IPS DF 4.7 (cell line): ENCODE measurements around the gene ST3GAL4.
"Not testable (repeated sequence)": the region's sequence is repeated elsewhere in the genome, so short reads cannot be mapped to it uniquely, and the experiment has no call there.

Source experiments
- DNase-seq: peaks from one replicate; pipeline ENCODE4 v3.0.0-alpha.2; 2013; ENCODE audit warnings: low spot score; ENCODE audit errors: extremely low read depth

Gene ST3GAL4

DNA sequence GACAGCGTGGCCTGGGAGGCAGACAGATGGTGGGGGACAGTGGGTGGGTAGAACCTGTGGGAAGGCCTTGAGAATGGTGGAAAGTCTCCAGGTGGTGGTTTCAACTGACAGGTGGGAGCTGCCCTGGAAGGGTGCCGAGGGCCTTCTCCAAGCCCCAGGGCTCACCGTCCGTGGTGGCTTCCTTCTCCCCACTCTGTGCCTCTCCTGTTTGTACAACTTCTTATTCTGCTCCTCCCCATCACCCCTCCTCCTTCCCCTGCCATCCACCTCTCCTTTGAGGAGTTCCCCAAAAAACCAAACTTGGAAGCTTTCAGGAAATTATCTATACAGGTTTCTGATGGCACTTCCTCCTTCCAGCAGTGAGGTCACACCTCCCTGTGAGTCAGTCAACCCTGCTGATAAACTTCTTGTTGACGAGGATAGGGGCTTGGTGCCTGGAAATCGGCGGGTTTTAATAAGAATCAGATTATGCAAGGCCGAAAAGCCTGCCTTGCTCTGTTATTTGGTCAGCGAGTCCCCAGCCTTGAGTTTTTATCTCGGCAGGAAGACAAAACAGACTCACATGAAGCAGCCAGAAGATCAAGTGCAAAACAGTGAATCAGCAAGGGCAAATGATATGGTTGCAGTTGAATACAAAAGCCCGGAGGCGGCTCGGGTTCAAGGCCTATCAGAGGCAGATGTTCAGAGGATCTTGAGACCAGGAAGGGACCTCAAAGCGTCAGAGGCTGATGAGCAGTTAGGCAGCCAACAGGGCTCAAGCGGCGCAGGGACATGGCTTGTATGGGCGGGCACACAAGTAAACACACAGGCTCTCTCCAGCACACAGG lies 9.5 kb upstream of the ST3GAL4 start:
- DNase-seq: no peak

DNA sequence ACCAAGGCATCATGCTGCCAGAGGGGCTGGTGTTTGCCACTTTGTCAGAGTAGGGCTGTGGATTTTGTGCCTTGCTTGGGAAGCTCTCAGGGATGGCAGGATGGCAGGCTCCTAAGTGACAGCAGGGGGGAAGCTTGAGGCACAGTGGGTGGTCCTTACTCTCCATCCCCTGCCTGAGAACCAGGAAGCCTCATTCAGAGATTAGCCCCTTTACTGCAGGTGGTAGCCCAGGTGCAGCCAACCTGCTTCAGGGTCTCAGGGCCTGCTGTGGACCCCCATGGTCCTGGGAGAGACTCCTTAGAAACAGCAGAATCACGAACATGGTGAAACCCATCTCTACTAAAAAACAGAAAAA lies 8.9 kb upstream of the ST3GAL4 start:
- DNase-seq: no peak

GRCh38 chr11:126346946-126347345 lies 8.5 kb upstream of the ST3GAL4 start:
- DNase-seq: not testable (repeated sequence)

DNA sequence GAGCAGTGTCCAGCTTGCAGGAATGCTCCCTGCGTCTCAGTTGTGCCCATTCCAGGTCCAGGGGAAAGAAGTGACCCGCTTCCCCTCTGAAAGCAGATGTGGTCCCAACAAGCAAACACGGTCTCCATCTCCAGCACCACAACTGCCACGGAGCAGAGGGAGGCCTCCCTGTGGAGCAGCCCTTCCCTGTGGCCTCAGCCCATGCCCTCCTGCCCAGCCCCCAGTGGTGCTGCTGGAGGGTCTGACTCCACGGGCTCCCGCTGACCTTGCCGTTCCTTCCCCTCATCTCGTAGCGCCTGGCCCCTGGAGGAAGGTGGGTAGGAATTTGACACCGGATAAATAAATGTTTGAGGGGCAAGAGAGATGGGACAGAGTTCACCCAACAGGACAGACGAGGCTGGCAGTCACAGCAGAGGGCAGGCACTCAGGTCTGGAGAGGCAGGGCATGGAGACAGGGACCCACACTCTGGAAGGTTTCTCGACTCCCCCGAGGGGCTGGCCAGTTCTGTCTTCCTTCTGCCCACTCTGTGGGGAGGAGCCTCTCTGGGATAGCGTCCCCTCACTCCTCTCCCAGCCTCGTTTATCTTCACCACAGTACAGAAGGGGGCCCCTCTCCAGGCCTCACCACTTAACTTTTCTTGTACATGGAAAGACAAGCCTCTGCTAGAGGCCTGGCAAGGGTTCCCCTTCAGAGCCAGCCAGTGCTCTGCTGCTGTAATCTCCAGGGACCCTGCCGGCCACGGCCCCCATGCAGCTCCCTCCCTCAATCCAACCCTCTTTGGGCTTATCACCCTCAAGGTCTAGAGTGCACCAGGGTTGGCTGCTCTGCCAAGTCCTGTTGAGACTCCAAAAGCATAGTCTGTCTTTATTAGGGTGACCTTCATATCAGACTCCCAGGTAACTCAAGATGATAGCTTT lies 7.5 kb upstream of the ST3GAL4 start:
- no peak for DNase-seq

- DNase-seq: no peak
Observed at GRCh38 chr11:126348806-126349582, 6.5 kb upstream of the ST3GAL4 start.

DNA sequence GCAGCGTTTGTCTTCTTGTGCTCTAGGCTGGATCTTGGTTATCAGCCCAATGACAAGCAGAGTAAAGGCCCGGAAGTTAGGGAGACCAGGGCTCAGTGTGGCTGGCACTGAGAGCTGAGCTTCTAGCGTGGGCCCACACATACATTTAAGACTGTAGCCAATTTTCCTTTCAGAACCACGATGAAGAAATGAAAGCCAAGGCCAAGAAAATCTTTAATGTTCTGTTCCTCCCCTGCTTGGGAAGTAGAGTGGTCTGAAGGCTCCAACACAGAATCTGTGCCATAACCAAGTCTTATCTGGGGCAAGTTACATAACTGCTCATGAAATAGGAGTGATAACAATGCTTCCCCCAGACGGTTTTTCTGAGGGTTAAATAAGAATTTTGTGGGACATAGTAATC lies 4.7 kb upstream of the ST3GAL4 start:
- no peak for DNase-seq

GRCh38 chr11:126352163-126352562 lies 3.3 kb upstream of the ST3GAL4 start:
- no peak for DNase-seq

- DNase-seq: no peak
Observed at GRCh38 chr11:126352934-126353801, 2.3 kb upstream of the ST3GAL4 start.

- DNase-seq: no peak
Observed at GRCh38 chr11:126354631-126355323, 709 bp upstream of the ST3GAL4 start.

GRCh38 chr11:126355926-126356897 lies 726 bp downstream of the ST3GAL4 start:
- no peak for DNase-seq

DNA sequence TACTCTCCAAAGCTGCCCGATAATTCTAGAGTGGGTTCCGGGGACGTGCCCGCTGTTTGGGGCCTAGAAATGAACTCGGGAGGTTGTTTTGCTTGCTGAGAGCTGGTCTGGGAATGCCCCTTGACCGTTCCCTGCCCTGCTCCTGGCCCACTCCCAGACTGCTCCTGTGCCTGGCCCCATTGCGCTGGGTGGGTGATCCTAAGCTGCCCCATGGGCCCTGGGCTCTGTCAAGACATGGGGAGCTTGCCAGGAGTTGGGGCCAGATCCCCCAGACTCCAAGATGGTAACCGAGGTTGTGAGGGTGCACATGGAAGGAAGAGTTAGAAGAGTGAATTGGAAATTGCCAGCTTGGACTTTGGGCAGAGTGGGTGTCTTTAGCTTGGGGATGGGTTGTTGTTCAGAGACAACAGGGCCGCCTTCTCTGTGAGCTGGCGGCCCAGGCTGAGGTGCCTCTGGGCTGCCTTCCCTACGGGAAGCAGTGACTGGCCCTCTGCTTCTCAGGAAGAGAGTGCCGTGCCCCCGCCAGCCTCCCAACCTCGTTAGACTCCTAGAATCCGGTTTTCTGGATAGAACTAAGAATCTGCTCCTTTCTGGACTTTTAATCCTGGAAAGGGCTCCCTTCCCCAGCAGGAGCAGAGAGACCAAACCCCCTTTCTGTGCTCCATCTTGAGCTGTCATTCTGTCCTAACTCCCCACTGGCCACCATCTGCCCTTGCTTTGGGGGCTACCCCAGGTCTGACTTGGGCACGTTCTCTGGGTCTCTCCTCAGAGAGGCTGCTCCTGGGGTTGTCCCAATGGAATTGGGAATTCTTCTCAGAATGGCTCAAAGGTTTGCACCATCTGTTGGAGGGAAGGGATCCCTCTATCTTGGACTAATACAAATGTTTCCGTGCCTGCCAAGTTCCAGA lies 1.8 kb downstream of the ST3GAL4 start:
- DNase-seq: no peak

- no peak for DNase-seq
Observed at GRCh38 chr11:126357969-126358762, 2.7 kb downstream of the ST3GAL4 start.

- no peak for DNase-seq
Observed at GRCh38 chr11:126358763-126359160, 3.3 kb downstream of the ST3GAL4 start.

- no peak for DNase-seq
Observed at GRCh38 chr11:126359431-126360048, 4.1 kb downstream of the ST3GAL4 start.

DNA sequence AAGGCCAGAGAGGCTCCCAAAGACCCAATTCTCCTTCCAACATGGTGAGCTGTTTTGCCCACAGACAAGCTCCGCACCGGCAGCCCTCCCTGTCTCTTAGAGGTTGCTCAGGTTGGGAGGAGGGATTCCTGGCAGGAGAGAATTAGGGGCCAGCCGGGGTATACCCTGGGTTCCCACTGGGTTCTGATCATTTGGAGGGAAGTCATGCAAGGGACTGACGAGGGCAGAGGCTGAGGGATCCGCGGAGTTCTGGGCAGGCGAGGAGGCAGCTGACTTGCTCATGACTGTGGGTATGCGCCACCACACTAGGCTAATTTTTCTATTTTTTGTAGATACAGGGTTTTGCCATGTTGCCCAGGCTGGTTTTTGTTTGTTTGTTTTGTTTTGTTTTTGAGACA lies 4.6 kb downstream of the ST3GAL4 start:
- DNase-seq: no peak

GRCh38 chr11:126361400-126361799 lies 5.9 kb downstream of the ST3GAL4 start:
- no peak for DNase-seq
